GM18519 (cell line): ENCODE measurements around the gene OR51B2.

Source experiments
- ATAC-seq: cut with Tn5 transposase; IDR thresholded peaks from one replicate; pipeline ENCODE4 v1.9.1; 2021; ENCODE audit warnings: mild to moderate bottlenecking, moderate library complexity; ENCODE audit not compliant: unreplicated experiment, low FRiP score

OR51B2 gene

DNA sequence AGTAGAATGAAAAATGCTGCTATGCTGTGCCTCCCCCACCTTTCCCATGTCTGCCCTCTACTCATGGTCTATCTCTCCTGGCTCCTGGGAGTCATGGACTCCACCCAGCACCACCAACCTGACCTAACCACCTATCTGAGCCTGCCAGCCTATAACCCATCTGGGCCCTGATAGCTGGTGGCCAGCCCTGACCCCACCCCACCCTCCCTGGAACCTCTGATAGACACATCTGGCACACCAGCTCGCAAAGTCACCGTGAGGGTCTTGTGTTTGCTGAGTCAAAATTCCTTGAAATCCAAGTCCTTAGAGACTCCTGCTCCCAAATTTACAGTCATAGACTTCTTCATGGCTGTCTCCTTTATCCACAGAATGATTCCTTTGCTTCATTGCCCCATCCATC is 39.5 kb downstream of the OR51B2 start:
- no peak for ATAC-seq

DNA sequence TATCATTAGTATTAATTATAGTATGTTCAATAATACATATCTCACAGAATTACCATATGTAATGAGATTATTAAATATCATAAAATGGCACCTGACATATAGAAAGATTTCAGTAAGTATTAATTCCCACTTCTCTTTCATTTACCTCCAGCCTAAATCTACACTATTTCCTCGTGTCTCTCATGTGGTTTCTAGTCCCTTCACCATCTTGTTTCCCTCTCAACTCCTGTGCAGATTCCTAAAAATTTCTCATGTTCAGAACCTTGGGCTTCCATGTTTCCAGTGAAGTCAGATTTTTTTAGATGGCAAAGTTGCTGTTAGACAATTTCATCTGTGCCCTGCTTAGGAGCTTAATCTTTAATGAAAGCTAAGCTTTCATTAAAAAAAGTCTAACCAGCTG is 40.2 kb downstream of the OR51B2 start:
- no peak for ATAC-seq

DNA sequence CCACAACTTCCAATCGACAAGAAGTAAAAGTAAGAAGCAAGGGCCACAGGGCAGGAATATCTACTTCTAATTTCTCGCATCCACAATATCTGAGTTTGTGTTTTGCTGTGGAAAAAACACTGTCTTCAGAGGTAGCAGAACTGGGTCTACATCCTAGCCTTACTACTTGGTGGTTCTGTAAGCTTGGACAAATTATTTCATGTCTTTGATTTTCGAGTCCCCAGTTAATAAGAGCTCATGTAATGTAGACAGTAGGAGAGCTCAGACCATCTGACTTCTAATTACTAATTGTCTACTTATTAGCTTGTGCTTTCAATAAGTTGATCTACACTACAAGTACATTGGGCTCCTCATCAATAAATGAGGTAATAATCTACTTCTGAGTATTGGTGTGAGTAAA is 41.0 kb downstream of the OR51B2 start:
- ATAC-seq, result no peak

DNA sequence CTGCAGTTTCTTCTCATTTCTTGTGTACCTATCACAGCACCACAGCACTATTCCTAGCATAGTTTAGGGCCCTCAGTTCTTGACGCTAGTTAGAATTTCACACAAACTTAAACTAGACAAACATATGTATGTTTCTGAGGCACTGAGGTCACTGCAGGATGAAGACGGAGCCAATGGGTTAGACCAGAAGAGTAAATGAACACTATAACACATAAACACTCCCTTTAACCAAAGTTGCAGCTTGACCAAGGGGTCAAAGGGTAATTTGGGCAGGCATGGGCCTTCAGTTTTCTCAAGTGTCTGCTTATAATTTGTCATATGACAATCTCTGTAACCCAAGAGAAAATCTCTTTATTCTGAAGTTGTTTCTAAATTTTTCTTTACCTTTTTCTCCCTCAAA is 41.5 kb downstream of the OR51B2 start:
- ATAC-seq, result no peak

DNA sequence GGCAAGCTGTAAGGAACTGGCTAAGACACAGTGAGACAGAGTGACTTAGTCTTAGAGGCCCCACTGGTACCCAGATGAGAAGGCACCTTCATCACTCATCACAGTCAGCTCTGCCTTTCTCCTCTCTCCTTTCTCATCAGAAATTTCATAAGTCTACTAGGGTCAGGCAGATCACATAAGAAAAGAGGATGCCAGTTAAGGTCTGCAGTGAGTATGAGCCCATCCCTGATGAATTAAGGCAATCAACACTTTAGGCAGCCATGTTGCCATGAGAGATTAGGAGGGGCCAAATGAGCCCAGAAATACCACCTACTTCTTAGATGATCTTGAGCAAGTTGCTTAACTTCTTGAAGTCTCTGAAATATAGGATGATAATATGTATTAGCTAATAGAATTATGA is 42.5 kb downstream of the OR51B2 start:
- ATAC-seq, result no peak

DNA sequence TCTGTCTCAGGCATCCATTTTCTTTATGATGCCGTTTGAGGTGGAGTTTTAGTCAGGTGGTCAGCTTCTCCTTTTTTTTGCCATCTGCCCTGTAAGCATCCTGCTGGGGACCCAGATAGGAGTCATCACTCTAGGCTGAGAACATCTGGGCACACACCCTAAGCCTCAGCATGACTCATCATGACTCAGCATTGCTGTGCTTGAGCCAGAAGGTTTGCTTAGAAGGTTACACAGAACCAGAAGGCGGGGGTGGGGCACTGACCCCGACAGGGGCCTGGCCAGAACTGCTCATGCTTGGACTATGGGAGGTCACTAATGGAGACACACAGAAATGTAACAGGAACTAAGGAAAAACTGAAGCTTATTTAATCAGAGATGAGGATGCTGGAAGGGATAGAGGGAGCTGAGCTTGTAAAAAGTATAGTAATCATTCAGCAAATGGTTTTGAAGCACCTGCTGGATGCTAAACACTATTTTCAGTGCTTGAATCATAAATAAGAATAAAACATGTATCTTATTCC is 43.5 kb downstream of the OR51B2 start:
- peak; percentile 93 for ATAC-seq

DNA sequence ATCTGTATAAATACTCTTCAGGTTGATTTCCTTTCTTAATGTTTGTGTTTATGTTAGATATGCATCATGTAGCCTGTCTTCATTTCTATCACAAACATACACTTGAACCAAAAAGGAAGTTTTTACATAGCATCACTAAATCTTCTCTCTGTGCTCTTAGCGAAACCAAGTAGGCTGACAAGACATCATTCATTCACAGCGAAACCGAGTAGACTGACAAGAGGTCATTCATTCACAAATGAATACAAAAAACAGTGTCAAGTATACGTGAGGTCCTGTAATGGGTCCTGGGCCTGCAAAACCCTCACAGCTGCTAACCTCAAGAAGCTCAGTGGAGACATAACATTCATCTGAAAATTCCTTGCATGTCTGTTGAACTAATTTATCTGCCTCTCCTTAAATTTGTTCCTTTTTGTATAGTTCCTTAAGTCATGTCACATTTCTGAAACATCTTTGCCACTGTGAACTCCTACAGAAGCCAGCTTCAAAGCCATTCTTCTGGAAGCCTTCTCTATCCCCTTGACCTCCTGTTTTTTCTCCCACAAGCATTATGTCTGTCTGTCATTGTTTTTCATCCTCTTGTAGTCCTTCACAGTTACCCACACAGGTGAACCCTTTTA is 44.5 kb downstream of the OR51B2 start:
- ATAC-seq, result no peak

DNA sequence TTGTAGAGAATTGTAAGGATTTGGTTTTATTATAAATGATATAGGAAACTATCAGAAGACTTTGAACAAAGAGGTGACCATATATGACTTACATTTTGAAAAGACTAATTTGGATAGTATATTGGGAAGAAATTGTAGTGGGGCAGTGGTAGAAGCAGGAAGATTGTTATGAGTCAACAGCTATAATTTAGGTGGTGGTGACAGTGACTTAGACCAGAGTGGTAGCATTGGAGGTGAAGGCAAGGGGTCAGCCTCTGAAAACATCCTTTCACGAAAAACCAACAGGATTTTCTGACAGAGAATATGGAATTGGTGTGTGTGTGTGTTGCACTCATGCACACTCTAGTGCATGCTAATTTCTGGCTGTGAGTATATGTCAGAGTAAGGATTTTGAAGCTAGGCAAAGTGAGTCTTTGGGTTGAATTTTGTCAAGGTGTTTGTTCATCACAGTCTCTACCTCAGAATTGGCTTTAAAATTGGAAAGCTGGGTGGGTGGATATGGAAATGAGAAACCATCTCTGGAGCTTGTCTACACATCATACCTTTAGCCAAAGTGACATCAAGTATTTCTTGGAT is 46.2 kb downstream of the OR51B2 start:
- peak; percentile 40 for ATAC-seq

DNA sequence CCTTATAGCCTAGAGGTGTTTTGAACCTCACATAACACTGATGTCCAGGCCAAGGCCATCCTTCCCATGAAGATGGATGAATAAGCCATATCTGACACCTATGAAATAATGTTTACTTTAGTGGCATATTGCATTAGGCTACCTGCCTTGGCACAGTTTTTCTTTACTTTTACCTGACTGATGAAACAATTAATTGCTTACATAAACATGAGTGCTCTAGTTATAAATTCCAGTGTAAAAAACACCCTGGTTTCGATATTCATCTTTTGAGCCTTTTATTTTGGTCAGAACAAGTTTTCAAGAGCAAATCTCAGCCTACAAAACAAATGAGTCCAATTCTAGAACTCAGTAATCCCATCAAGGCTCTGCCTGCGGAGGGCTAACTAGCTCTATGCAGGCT is 47.4 kb downstream of the OR51B2 start:
- ATAC-seq, result no peak

DNA sequence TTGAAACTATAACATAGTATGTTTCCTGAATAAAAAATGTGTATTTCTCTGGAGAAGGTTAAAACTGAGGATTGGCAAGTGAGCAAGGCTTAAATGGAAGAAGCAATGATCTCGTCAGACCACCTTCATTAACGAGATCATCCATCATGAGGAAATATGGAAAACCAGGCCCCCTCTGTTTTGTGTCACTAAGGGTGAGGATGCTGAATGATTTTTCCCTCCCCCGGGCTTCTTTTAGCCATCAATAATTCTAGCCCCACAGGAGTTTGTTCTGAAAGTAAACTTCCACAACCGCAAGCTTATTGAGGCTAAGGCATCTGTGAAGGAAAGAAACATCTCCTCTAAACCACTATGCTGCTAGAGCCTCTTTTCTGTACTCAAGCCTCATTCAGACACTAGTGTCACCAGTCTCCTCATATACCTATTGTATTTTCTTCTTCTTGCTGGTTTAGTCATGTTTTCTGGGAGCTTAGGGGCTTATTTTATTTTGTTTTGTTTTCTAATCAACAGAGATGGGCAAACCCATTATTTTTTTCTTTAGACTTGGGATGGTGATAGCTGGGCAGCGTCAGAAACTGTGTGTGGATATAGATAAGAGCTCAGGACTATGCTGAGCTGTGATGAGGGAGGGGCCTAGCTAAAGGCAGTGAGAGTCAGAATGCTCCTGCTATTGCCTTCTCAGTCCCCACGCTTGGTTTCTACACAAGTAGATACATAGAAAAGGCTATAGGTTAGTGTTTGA is 48.6 kb downstream of the OR51B2 start:
- ATAC-seq, result no peak

DNA sequence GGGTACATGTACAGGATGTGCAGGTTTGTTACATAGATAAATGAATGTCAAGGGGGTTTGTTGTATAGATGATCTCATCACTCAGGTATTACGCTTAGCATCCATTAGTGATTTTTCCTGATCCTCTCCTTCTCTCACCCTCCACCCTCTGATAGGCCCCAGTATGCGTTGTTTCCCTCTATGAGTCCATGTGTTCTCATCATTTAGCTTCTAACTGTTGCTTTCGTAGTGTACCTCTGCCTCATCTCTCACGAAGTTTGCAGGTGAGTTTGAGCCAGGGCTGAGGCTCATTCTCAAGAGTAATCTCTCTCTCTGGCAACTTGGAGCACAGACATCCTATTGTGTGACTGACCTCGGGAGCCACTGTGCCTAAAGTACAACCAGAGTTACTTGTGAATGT is 49.7 kb downstream of the OR51B2 start:
- ATAC-seq, result no peak
